A549 treated with Mapracorat at 1 μM for 4 hours (cell line): ENCODE results near the gene PLA2G12A. TPM values are rescaled to one million over a fixed set of nuclear protein-coding genes. Genes with fewer than 3 reads are reported as not detected.

ENCODE experiments used
- total RNA-seq: library from RNA; stranded (reverse); fragments of 200-300 nt; extraction: Qiagen RNA extraction; gene quantifications from 5 replicates; pipeline ENCODE4 v1.2.3, GENCODE V29; 2022

The PLA2G12A gene
- total RNA-seq: 3.4 to 15.2 TPM (median 10.1 TPM) in 5 replicates

GRCh38 chr4:109729718-109730618, at the start of gene PLA2G12A:
Gene PLA2G12A, minus strand, starts transcription at chr4:109730070. Its CDS starts 261 bp downstream, at chr4:109729809.

GRCh38 chr4:109702950-109703663, 26.8 kb downstream of the PLA2G12A start, which contains the start of gene CASP6:
Gene CASP6, minus strand, starts transcription at chr4:109703445. Its CDS starts 50 bp downstream, at chr4:109703395.

Other genes with a start within 250 kb of the PLA2G12A start
- 12.9 to 21.2 TPM (median 18.4 TPM) in 5 replicates for gene MCUB, start 169.8 kb downstream of the PLA2G12A start, total RNA-seq
- gene CASP6, start 26.6 kb downstream of the PLA2G12A start, total RNA-seq: 13.1 to 16.5 TPM (median 15.5 TPM) in 5 replicates
- gene CFI, start 71.9 kb upstream of the PLA2G12A start, total RNA-seq: 0.46 to 0.97 TPM (median 0.69 TPM) in 5 replicates
- 37.1 to 43.8 TPM (median 43.2 TPM) in 5 replicates for gene GAR1, start 85.7 kb upstream of the PLA2G12A start, total RNA-seq
- gene RRH, start 97.9 kb upstream of the PLA2G12A start, total RNA-seq: 0.08 to 0.17 TPM (median 0.12 TPM) in 3 of 5 replicates, not detected in the others
- 0.05 to 0.06 TPM in 2 of 5 replicates, not detected in the others for gene LRIT3, start 118.0 kb upstream of the PLA2G12A start, total RNA-seq
- 0.31 to 0.49 TPM (median 0.38 TPM) in 5 replicates for gene EGF, start 182.8 kb upstream of the PLA2G12A start, total RNA-seq